ENCODE data around the gene MAPKAP1.

DNA sequence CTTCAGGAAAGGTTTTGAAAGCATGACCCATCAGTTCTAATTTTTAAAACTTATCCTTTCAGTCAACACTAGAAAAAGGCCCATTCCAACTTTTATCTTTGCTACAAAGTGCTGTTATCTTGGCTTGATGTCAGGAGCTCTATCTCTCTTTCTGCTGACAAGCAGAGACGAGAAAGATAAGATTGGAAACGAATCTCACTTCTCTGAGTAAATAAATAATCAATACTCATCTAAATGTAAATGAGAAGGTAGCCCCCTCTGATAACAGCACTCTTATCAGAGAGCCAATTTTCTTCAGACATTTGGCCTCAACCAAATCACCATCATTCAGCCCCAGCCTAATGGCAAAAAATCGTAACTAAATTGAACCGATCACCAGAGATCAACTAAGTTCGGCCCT is 191.7 kb downstream of the MAPKAP1 start:
- TF ChIP-seq POLR2AphosphoS5 (IDR thresholded peaks at IDR 0.05; ENCODE audit: borderline replicate concordance, low read depth, low read length) (no peak), EZH2 (IDR thresholded peaks at IDR 0.05) (no peak), FOXP2 (optimal IDR thresholded peaks at IDR 0.05; ENCODE audit: control extremely low read depth, extremely low read length, insufficient read depth) (no peak)
